Muscle of leg (tissue), 11 donors: ENCODE measurements around the gene CEP41. TPM values are rescaled to one million over a fixed set of nuclear protein-coding genes. Genes with fewer than 3 reads are reported as not detected.
A peak's percentile ranks its signal among the peaks of the same experiment; 100 is the strongest.

Experiments
- DNase-seq: peaks from one replicate; pipeline ENCODE4 v3.0.0; 2013
- H3K27ac ChIP-seq: one replicate; pipeline ENCODE4 v1.5.1; 2013; ENCODE audit warnings: mild to moderate bottlenecking, low read length, control low read depth
- H3K27me3 ChIP-seq: one replicate; pipeline ENCODE4 v1.6.1; 2013; ENCODE audit warnings: low read length; ENCODE audit not compliant: control insufficient read depth, insufficient read depth
- H3K36me3 ChIP-seq: one replicate; pipeline ENCODE4 v1.6.1; 2013; ENCODE audit warnings: low read length; ENCODE audit not compliant: control insufficient read depth, insufficient read depth
- H3K4me1 ChIP-seq: one replicate; pipeline ENCODE4 v1.6.1; 2013; ENCODE audit warnings: low read length; ENCODE audit not compliant: control insufficient read depth, insufficient read depth
- H3K4me3 ChIP-seq: one replicate; pipeline ENCODE4 v1.5.1; 2013; ENCODE audit warnings: low read length, control low read depth
- H3K9me3 ChIP-seq: replicated peaks from 2 replicates; pipeline ENCODE4 v1.6.1; 2013; ENCODE audit warnings: low read depth, low read length; ENCODE audit not compliant: control insufficient read depth
- WGBS: methylation state at CpG from one replicate; pipeline ENCODE4 v1.1.5; 2013; ENCODE audit warnings: missing lambda C conversion rate; ENCODE audit not compliant: insufficient coverage; 5-methylcytosine and 5-hydroxymethylcytosine counted together
- polyA plus RNA-seq, 8 donors: library from polyadenylated mRNA; unstranded; fragments of 120-200 nt; gene quantifications; one replicate each; pipeline versions ENCODE4 v1.2.1 to v1.2.3, GENCODE V29; 2013; ENCODE audit warnings: inconsistent platforms in 1 of 8, low replicate concordance in 1 of 8; ENCODE audit not compliant: insufficient read length in 8 of 8, insufficient read depth in 1 of 8
- total RNA-seq: library from RNA; stranded (reverse); fragments of 120-200 nt; gene quantifications from one replicate; pipeline ENCODE4 v1.2.4, GENCODE V29; 2013

Gene CEP41
- total and polyA plus RNA-seq, 9 donors, result 16.3 to 29.1 (median 23.0) TPM

DNA sequence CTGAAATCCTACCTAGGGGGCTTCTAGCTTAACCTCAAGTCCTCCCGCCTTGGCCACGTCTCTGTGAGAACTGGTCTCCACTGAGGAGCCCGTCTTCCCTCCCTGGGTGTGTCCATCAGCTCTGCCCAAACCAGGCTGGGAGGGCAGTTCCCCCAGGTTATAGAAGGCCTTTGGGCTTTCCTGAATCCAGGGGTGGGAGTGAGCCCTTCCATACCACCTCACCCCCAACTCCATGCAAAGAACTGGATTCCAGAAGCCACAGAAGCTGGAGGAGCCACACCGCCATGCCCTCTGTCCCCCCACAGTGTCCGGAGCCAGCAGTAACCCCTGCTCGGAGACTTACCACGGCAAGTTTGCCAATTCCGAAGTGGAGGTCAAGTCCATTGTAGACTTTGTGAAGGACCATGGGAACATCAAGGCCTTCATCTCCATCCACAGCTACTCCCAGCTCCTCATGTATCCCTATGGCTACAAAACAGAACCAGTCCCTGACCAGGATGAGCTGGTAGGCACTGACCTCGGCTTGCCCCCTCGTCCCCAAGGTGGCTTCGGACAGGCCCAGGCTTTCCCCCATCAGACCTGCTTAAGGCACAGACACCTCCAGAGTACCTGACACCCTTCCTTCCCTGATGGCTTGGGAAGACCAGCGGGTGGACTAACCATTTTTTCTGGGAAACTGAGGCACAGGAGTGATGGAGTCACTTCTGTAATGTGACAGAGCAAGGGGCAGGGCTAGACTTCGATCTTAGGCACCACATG is 55.8 kb downstream of the CEP41 start:
- DNase-seq, result no peak
- Histone ChIP-seq H3K9me3 (peaks cover 2% of the 10 kb centered on the region), H3K27ac (no peak overlapping the region), H3K36me3 (no peaks in the 10 kb centered on the region), H3K27me3 (no peaks in the 10 kb centered on the region), H3K4me3 (no peak overlapping the region), H3K4me1 (peaks cover 51% of the 10 kb centered on the region)
- 98% methylated on average over 11 of the region's 13 CpGs for WGBS

DNA sequence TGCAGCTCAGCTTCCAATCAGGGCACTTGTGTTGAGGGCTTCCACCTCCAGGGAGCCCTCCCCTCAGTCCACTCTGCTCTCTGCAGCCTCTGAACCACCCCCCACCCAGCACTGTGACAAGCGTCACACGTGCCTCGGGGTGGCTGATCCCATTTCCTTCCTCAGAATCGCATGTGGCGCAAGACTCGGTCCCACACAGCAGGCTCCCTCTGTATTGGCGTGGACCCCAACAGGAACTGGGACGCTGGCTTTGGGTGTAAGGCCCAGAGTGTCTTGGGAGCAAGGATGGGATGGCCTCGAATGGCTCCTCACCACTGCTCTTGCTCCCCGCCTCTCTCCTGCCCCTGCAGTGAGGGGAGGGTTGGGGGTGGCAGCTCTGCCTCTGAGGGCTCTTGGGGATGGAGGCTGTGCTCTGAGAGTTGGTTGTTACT is 56.4 kb downstream of the CEP41 start:
- H3K27ac ChIP-seq, result no peak overlapping the region
- H3K4me1 ChIP-seq, result peaks cover 57% of the 10 kb centered on the region
- no peaks in the 10 kb centered on the region for H3K36me3 ChIP-seq
- no peak for DNase-seq
- 93% methylated on average over 5 of the region's 10 CpGs for WGBS
- no peaks in the 10 kb centered on the region for H3K27me3 ChIP-seq
- H3K4me3 ChIP-seq, result no peak overlapping the region
- H3K9me3 ChIP-seq, result peaks cover 2% of the 10 kb centered on the region

DNA sequence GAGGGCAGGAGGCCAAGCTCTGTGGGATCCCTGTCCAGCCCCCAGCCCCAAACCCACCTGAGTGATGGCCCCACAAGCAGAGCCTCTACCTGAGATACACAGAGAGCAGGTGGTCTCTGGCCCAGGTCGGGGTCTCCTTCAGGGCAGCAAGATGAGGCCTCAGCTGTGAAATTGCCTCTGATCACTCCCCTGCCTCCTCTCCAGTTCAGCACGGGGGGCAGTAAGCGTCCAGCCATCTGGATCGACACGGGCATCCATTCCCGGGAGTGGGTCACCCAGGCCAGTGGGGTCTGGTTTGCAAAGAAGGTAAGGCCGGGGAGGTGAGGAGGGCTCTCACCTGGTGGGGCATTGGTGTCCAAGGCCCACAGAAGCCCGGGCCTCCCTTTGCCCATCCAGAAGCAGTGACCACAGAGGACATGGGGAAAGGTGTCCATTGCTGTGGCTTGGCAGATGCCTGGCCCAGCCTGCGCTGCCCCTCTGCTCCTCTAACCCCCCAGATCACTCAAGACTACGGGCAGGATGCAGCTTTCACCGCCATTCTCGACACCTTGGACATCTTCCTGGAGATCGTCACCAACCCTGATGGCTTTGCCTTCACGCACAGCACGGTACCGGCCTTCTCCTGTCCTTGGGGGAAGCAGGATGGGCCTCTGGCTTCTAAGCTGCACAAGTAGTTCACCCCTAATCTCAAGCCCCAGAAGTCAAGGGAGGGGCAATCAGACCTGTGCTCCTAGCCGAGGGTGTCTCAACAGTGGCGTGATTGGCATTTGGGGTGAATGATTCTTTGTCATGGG is 57.4 kb downstream of the CEP41 start:
- 93% methylated on average over 10 of the region's 18 CpGs for WGBS
- Histone ChIP-seq H3K9me3 (no peaks in the 10 kb centered on the region), H3K27ac (no peak overlapping the region), H3K36me3 (no peaks in the 10 kb centered on the region), H3K4me3 (no peak overlapping the region), H3K4me1 (peaks cover 62% of the 10 kb centered on the region), H3K27me3 (no peaks in the 10 kb centered on the region)
- no peak for DNase-seq

DNA sequence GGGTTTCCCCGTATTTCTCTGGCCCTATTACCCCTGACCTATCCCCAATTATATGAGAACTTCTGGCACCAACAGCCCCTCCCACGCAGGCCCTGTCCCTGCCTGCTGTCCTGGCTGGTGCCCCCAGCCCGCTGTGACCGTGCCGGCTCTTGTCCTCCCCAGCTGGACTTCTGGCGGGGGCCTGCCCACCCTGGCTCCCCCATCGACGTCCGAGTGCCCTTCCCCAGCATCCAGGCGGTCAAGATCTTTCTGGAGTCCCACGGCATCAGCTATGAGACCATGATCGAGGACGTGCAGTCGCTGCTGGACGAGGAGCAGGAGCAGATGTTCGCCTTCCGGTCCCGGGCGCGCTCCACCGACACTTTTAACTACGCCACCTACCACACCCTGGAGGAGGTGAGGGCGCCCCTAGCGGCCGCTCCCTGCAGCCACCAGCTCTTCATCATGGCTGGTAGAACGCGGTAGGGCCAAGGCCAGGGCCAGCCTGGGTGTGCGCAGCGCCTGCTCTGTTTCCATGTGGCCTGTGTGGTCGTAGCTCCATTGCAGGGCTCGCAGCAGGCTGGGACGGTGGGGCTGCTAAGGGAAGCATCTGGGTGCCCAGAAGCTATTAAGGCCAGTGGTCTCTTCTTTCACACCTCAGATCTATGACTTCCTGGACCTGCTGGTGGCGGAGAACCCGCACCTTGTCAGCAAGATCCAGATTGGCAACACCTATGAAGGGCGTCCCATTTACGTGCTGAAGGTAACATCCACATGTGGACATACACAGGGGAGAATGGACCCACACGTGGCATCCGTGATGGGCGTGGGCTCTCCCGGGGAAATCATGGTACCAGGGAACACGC is 59.1 kb downstream of the CEP41 start:
- WGBS, result 89% methylated on average over 40 of the region's 41 CpGs
- H3K27ac ChIP-seq, result peak overlapping the region; percentile 88
- no peak for DNase-seq
- H3K4me3 ChIP-seq, result no peak overlapping the region
- peaks cover 51% of the 10 kb centered on the region for H3K4me1 ChIP-seq
- no peaks in the 10 kb centered on the region for H3K27me3 ChIP-seq
- H3K36me3 ChIP-seq, result no peaks in the 10 kb centered on the region
- peaks cover 5% of the 10 kb centered on the region for H3K9me3 ChIP-seq

DNA sequence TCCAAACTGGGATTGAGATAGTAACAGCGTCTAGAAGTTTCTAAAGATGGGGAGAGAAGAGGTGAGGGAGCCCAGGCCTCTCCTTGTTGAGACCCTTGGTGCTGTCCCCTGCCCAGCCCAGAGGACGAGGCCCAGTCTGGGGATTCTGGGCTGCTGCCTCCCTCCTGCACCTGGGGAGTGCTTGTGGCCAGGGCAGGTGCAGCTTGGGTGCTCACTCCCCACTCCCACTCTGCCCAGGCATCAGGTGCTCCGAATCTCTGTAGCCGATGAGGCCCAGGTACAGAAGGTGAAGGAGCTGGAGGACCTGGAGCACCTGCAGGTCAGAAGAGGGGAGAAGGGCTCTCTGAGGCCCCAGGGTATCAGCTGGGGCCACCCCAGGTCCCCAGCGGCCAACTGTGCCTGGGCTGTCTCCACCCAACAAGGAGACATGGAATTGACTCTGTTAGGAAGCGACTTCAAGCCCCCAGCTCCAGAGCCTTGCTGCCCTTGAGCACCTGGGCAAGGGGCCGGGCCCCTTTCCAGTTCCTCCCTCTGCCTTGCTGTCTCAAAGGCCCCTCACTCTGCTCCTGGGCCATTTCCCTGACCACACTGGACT is 59.9 kb downstream of the CEP41 start:
- Histone ChIP-seq H3K4me1 (peaks cover 50% of the 10 kb centered on the region), H3K4me3 (no peak overlapping the region), H3K27me3 (no peaks in the 10 kb centered on the region), H3K27ac (peak overlapping the region; percentile 88), H3K9me3 (peaks cover 9% of the 10 kb centered on the region), H3K36me3 (no peaks in the 10 kb centered on the region)
- DNase-seq, result no peak
- WGBS, result 74% methylated on average over 4 of the region's 7 CpGs

DNA sequence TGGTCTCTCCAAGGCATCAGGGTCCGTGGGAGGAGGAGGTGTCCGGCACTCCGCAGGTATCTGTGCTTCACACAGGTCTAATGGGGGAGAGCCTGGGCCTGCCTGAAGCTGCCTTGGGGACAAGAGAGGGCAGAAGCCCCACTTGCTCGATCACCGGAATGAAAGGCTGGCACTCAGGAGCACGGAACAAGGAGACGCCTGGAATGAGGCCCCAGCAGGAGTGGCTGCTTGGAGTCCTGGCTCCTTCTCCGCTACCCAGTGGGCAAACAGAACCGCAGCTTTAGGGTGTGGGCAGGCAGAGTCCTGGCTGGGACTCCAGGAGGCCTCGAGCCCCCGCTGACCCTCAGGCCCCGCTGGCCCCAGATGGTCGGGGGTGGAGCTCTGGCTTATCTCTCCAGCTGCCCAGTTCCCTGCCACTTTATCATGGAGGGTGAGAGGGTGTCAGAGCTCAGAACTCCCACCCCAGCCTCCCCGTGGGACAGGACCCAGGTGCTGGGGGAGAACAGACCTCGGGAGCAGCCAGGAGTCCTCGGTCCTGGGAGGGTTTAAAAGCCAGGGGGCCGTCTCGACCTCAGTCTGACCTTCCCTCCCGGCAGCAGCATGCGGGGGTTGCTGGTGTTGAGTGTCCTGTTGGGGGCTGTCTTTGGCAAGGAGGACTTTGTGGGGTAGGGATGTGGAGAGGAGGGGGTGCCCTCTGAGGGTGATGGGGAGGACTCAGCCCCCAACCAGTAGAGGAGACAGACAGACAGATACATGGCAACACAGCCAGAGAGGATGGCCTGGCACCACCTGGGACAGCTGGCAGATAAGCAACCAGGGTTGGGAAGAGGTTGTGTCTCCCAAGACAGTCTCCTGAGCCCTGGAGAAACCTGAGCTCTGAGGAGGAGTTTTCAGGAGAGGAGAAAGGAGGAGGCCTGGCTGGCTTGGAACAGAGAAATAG is 60.6 kb downstream of the CEP41 start, which contains the start of gene CPA1:
Gene CPA1 (plus strand): TSS at position 574 of the 940 bp plus-strand sequence. CDS start 27 bp downstream, at position 601.
- Histone ChIP-seq H3K27ac (peak within 1 kb of the TSS; percentile 88), H3K9me3 (peaks cover 10% of the 10 kb centered on the region), H3K36me3 (no peaks in the 10 kb centered on the region), H3K4me1 (peaks cover 42% of the 10 kb centered on the region), H3K4me3 (no peak within 1 kb of the TSS), H3K27me3 (no peaks in the 10 kb centered on the region)
- WGBS, result 32% methylated on average over 15 of the region's 20 CpGs
- DNase-seq, result peak; percentile 81

DNA sequence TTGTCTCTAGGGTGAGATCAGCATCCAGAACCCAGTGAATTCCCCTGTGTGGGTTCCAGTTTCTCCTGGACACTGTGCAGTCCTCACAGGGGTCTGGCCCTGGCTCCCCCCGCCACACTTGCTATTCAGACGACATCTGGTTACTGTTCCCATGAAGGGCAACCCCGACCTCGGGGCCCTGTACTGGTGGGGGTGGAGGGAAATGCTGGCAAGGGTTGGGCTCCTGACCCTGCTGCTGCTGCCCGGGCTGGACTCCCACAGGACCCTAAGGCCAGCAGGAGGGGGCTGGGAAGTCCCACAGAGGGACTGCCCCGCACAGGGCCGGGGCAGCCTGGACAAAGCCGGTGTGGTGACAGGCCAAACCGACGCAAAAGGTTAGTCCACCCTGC is 61.3 kb downstream of the CEP41 start:
- H3K36me3 ChIP-seq, result no peaks in the 10 kb centered on the region
- H3K27ac ChIP-seq, result peak overlapping the region; percentile 88
- DNase-seq, result no peak
- H3K27me3 ChIP-seq, result no peaks in the 10 kb centered on the region
- WGBS, result 50% methylated on average over 10 of the region's 10 CpGs
- H3K9me3 ChIP-seq, result peaks cover 10% of the 10 kb centered on the region
- no peak overlapping the region for H3K4me3 ChIP-seq
- peaks cover 41% of the 10 kb centered on the region for H3K4me1 ChIP-seq

DNA sequence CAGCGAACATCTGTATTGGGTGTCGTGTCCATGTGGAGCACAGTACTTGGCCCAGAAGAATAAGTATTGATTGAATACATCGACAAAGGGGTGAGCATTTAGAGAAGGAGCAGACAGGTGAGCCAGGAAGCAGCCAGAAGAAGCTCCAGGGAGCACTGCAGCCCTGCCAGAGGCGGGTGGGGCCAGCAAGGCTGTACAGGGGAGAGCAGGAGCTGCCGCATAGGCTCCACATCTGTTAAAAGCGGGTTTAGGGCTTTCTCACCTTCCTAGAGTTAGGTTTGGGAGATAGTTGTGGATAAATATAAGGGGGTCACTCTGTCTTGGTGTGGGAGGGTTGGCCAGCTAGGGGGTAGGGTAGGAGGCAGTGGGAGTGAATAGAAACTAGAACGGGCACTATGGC is 61.8 kb downstream of the CEP41 start:
- Histone ChIP-seq H3K27me3 (no peaks in the 10 kb centered on the region), H3K36me3 (no peaks in the 10 kb centered on the region), H3K4me3 (no peak overlapping the region), H3K9me3 (peaks cover 10% of the 10 kb centered on the region), H3K4me1 (peaks cover 42% of the 10 kb centered on the region), H3K27ac (peak overlapping the region; percentile 88)
- 63% methylated on average over 6 of the region's 7 CpGs for WGBS
- DNase-seq, result no peak

DNA sequence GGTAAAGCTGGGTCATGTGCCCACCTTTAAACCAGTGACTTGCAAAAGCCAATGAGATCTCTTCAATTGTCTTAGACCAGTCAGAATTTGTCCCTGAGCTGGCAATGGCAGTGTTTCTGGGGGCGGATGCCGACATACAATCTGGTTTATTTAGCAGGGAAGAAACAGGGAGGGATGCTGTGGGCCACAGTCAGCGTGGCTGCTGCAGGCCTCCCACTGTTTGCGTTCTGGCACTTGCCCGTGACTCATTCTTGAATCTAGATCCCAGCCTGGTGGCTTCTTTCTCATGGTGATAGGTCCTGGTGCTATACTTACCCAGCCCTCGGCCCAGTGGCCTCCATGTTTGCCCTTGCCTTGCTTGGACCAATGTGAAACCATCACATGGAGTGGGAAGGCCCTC is 63.6 kb downstream of the CEP41 start:
- DNase-seq, result no peak
- H3K4me3 ChIP-seq, result no peak overlapping the region
- peaks cover 59% of the 10 kb centered on the region for H3K4me1 ChIP-seq
- no peaks in the 10 kb centered on the region for H3K36me3 ChIP-seq
- H3K27me3 ChIP-seq, result no peaks in the 10 kb centered on the region
- no peak overlapping the region for H3K27ac ChIP-seq
- WGBS, result 74% methylated on average over 6 of the region's 6 CpGs
- H3K9me3 ChIP-seq, result peaks cover 10% of the 10 kb centered on the region
